IPS DF 19.7 (cell line): ENCODE measurements around the gene DCAF6.
"Not testable (repeated sequence)": the region's sequence is repeated elsewhere in the genome, so short reads cannot be mapped to it uniquely, and the experiment has no call there.

Experiments
- DNase-seq: peaks from one replicate; pipeline ENCODE4 v3.0.0-alpha.2; 2013; ENCODE audit warnings: low read depth, low spot score

DCAF6 gene, protein sequence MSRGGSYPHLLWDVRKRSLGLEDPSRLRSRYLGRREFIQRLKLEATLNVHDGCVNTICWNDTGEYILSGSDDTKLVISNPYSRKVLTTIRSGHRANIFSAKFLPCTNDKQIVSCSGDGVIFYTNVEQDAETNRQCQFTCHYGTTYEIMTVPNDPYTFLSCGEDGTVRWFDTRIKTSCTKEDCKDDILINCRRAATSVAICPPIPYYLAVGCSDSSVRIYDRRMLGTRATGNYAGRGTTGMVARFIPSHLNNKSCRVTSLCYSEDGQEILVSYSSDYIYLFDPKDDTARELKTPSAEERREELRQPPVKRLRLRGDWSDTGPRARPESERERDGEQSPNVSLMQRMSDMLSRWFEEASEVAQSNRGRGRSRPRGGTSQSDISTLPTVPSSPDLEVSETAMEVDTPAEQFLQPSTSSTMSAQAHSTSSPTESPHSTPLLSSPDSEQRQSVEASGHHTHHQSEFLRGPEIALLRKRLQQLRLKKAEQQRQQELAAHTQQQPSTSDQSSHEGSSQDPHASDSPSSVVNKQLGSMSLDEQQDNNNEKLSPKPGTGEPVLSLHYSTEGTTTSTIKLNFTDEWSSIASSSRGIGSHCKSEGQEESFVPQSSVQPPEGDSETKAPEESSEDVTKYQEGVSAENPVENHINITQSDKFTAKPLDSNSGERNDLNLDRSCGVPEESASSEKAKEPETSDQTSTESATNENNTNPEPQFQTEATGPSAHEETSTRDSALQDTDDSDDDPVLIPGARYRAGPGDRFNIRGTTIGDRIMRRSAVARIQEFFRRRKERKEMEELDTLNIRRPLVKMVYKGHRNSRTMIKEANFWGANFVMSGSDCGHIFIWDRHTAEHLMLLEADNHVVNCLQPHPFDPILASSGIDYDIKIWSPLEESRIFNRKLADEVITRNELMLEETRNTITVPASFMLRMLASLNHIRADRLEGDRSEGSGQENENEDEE

DNA sequence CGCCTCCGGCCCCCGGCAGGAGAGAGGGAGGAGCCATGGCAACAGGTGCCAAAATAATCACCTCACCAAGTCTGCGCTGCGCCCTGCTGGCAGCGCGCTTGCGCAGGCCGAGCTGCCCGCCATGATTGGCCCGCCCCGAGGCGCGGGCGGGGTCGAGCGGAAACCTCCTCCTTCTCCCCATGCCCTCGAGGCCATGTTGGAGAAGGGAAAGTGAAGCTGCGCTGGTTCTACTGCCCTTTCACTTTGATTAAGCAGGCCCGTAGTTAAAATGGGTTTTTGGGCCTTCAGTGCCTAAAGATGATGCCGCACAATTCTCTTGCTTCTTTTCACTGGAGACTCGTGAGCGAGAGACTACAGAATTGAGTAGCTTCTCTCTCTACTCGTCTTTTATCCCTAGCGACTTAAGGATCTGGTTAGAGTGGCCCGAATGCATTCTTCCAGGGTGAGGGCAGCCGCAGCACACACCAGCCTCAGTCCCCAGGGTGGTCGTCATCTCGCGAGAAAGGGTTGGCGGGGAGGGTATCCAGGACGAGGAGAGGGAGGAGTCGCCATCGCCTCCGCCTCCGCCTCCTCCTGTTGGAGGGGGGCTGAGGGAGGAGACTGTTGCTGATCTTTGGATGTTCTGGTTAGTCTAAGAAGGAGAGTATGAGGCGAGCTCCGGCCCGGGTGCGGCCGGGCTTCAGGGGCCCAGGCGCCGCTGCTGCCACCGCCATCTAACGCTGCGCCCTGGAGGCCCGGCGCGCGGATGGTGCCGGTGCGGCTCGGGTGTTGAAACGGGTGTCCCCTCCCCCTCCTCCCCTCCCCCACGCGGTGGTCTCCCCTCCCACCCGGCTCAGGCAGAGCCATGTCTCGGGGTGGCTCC lies at the start of gene DCAF6:
Gene DCAF6 (plus strand): TSS at position 616 of the 862 bp plus-strand sequence. CDS start 229 bp downstream, at position 845.
- peak; percentile 88 for DNase-seq

DNA sequence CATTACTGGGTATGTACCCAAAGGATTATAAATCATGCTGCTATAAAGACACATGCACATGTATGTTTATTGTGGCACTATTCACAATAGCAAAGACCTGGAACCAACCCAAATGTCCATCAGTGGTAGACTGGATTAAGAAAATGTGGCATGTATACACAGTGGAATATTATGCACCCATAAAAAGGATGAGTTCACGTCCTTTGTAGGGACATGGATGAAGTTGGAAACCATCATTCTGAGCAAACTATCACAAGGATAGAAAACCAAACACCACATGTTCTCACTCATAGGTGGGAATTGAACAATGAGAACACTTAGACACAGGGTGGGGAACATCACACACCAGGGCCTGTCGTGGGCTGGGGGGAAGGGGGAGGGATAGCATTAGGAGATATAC lies 49.3 kb upstream of the DCAF6 start:
- not testable (repeated sequence) for DNase-seq

GRCh38 chr1:167890400-167890799 lies 46.1 kb upstream of the DCAF6 start:
- no peak for DNase-seq

GRCh38 chr1:167893798-167894197 lies 42.7 kb upstream of the DCAF6 start:
- DNase-seq, result no peak

- no peak for DNase-seq
Observed at GRCh38 chr1:167898578-167899222, 37.8 kb upstream of the DCAF6 start.

DNA sequence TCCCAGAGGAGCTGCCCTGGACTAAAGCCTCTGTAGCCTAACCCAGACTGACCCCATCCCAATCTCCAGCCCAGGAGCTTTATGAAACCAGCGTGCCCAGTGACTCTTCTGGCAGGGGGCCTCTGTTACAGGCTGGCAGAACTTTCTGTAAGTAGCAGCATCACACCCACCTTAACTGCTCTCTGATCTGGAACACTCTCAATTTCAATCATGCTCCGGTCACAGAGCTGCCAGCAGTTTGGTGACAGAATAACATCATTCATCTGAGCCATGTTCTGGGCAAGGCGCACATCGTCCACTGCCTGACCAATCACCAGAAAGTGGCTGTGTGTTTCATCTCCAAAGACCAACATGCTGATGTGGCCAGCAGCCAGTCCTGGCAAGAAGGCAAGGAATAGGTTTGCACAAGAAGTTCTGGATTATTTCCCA lies 37.2 kb upstream of the DCAF6 start:
- no peak for DNase-seq

- no peak for DNase-seq
Observed at GRCh38 chr1:167900907-167901306, 35.6 kb upstream of the DCAF6 start.

- no peak for DNase-seq
Observed at GRCh38 chr1:167904652-167905130, 31.8 kb upstream of the DCAF6 start.

DNA sequence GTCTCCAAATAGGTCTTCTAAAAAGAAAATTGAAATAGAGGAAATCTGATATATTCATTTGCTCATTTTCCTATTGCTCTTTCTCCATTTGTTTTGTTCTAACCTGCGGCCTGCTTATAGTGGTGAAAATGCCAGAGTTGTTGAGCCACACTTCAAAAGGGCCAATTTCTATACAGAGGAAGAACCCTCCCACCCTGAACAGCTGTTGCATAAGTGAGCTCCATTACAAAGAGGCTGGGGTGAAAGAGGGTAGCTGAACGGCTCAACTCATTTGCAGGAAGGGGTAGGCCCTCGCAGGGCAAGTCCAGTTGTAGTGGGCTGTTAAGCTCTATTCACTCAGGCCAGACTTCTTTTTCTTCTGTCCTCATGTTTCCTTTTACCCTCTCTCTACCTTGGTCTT lies 31.3 kb upstream of the DCAF6 start:
- DNase-seq, result peak; percentile 23

DNA sequence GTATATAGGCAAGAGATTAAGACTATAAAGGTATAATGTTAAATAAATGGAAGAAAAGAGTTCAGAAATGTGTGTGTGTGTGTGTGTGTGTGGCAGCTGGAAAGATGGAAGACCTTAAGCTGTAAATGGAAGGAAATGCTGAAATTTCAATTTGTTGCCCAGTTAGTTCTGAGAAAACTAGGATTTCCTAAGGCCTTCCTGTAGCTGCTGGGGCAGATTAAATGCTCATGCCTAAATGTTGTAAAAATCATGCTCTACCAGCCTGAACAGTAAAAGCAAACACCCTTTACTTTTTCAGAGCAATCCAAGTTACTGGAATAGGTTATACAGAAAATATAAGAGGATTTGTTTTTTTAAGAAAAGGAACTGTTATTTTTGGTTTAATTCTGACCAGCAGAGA lies 30.8 kb upstream of the DCAF6 start:
- DNase-seq, result no peak

DNA sequence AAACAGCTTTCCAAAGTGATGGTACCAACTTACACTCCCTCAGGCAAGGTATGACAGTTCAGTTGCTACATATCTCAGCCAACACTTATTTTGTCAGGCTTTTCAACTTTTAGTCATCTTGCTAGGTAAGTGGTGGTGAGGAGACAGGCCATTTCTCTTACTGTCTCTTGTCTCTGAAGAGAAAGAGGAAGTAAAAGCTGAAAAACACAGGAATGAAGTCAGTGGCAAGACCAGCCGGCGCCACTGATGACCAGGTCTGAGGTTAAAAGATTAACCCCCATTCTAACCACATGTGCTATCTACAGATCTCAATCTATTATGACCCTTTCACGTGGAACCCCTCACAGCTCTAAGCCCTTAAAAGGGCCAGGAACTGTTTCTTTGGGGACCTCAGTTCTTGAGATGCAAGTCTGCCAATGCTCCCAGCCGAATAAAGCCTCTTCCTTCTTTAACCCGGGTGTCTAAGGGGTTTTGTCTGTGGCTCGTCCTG lies 26.7 kb upstream of the DCAF6 start:
- DNase-seq, result no peak

GRCh38 chr1:167910530-167910929 lies 26.0 kb upstream of the DCAF6 start:
- no peak for DNase-seq

- DNase-seq, result no peak
Observed at GRCh38 chr1:167911413-167911812, 25.1 kb upstream of the DCAF6 start.

DNA sequence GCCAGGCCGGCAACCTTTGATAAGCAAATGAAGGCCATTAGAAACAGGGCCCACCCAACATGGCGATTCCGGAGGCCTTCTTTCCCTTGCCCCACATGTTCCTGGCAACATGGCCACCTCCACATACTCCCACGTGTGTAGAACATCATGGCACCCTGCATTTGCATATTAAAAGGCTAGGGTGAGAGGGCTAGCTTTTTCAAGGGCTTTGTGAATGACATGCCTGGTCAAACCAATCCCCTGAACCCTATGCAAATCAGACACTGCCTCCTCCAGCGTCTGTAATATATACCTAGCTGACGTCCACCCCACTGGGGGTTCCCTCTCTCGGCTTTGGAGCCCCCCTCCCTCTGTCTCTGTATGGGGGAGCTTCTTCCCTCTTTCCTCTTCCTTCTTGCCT lies 24.2 kb upstream of the DCAF6 start:
- peak; percentile 40 for DNase-seq

GRCh38 chr1:167913895-167914496 lies 22.5 kb upstream of the DCAF6 start, which contains the start of gene ADCY10:
ADCY10 (minus strand) TSS chr1:167914134; CDS start chr1:167905140, 8,994 bp downstream.
- no peak for DNase-seq

DNA sequence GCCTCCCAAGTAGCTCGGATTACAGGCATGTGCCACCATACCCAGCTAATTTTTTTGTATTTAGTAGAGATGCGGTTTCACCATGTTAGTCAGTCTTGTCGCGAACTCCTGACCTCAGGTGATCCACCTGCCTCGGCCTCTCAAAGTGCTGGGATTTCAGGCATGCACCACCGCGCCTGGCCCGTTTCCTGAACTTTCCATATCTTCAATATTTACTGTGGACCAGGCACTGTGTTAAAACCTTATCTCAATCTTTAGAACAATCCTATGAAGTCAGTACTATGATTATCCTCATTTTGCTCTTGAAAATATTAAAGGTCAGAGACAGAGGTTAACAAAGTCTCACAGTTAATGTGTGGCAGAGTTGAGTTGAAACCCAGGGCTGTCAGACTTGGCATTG lies 20.9 kb upstream of the DCAF6 start:
- DNase-seq, result no peak

DNA sequence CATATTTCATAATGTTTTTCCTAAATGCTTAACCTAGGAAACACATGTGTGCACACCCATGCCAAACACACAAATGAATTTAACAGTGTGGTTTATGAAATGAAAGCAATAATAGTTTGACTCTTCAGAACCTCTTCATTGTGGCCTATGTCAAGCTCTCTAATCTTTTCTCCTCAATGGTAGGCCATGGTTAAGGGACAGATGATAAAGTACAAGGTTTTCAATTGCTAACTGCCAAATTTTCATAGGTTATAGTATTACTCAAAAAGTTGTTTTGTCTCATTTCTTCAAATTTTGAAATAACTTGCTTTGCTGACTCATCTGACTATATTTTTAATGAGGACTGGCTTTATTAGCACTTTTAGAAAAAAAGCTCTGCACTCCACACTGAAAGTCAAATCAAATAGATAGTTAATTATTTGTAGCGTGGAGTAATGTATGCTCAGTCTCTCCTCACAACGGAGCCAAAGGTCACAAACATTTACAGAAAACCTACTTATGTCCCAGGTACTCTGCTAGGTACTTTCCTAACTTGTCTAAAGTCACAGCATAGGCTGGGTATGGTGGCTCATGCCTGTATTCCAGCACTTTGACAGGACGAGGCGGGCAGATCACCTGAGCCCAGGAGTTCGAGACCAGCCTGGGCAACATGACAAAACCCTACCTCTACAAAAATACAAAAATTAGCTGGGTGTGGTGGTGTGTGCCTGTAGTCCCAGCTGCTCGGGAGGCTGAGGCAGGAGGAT lies 19.5 kb upstream of the DCAF6 start:
- no peak for DNase-seq

GRCh38 chr1:167922023-167922422 lies 14.5 kb upstream of the DCAF6 start:
- DNase-seq, result no peak

- no peak for DNase-seq
Observed at GRCh38 chr1:167922611-167923074, 13.8 kb upstream of the DCAF6 start.
